Loucy (cell line): ENCODE measurements around the gene ZNF236.
A peak's percentile ranks its signal among the peaks of the same experiment; 100 is the strongest.

Experiments
- H2AFZ ChIP-seq: fragments of 200-600 bp; sonication (generic); 2 replicates; pipeline ENCODE4 v1.6.0; 2016; ENCODE audit warnings: antibody characterized with exemption, mild to moderate bottlenecking, low read length, moderate library complexity
- H3F3A ChIP-seq: fragments of 200-600 bp; 2 replicates; pipeline ENCODE4 v1.6.0; 2016; ENCODE audit warnings: antibody characterized with exemption, low read depth, mild to moderate bottlenecking
- H3K27me3 ChIP-seq: fragments of 200-600 bp; sonication (generic); 2 replicates; pipeline ENCODE4 v1.6.1; 2014; ENCODE audit warnings: low read length, mild to moderate bottlenecking; ENCODE audit not compliant: insufficient read depth, poor library complexity, severe bottlenecking
- H3K36me3 ChIP-seq: fragments of 200-600 bp; sonication (generic); 2 replicates; pipeline ENCODE4 v1.6.1; 2016; ENCODE audit warnings: low read length; ENCODE audit not compliant: insufficient read depth
- H3K4me1 ChIP-seq: fragments of 200-600 bp; sonication (generic); 2 replicates; pipeline ENCODE4 v1.5.1; 2014; ENCODE audit warnings: low read length, mild to moderate bottlenecking; ENCODE audit not compliant: insufficient read depth, poor library complexity, severe bottlenecking
- H3K4me2 ChIP-seq: fragments of 200-600 bp; sonication (generic); 2 replicates; pipeline ENCODE4 v1.6.0; 2014; ENCODE audit warnings: antibody characterized with exemption, low read length, low read depth, mild to moderate bottlenecking; ENCODE audit not compliant: poor library complexity, severe bottlenecking
- H3K4me3 ChIP-seq: fragments of 200-600 bp; sonication (generic); 2 replicates; pipeline ENCODE4 v1.5.1; 2014; ENCODE audit warnings: low read length, mild to moderate bottlenecking, mixed read lengths; ENCODE audit not compliant: poor library complexity, severe bottlenecking
- H3K79me2 ChIP-seq: fragments of 200-600 bp; sonication (generic); 2 replicates; pipeline ENCODE4 v1.6.1; 2014; ENCODE audit warnings: low read length; ENCODE audit not compliant: insufficient read depth
- H3K9ac ChIP-seq: fragments of 200-600 bp; sonication (generic); 2 replicates; pipeline ENCODE4 v1.6.0; 2014; ENCODE audit warnings: mild to moderate bottlenecking, low read depth, low read length, moderate library complexity; ENCODE audit not compliant: poor library complexity, severe bottlenecking
- H3K9me2 ChIP-seq: fragments of 200-600 bp; sonication (generic); replicated peaks from 2 replicates; pipeline ENCODE4 v1.6.1; 2016; ENCODE audit warnings: low read depth, low read length, mixed read lengths
- H3K9me3 ChIP-seq: fragments of 200-600 bp; sonication (generic); 2 replicates; pipeline ENCODE4 v1.6.1; 2014; ENCODE audit warnings: mild to moderate bottlenecking, antibody characterized with exemption, low read length, low read depth; ENCODE audit not compliant: insufficient read depth
- H4K20me1 ChIP-seq: fragments of 200-600 bp; sonication (generic); 2 replicates; pipeline ENCODE4 v1.6.0; 2014; ENCODE audit warnings: antibody characterized with exemption, low read length, mild to moderate bottlenecking; ENCODE audit not compliant: insufficient read depth, poor library complexity, severe bottlenecking
- EZH2phosphoT487 ChIP-seq: fragments of 200-600 bp; IDR thresholded peaks from 2 replicates; pipeline ENCODE4 v1.6.1; 2018; ENCODE audit warnings: antibody characterized with exemption, mild to moderate bottlenecking, moderate library complexity, borderline replicate concordance
- TF ChIP-seq, protein P1 (sequence below): fragments of 200-600 bp; sonication (generic); conservative IDR thresholded peaks from 2 replicates; pipeline ENCODE4 v1.5.1; 2014; ENCODE audit warnings: mild to moderate bottlenecking, antibody characterized with exemption, low read length

ZNF236 gene

DNA sequence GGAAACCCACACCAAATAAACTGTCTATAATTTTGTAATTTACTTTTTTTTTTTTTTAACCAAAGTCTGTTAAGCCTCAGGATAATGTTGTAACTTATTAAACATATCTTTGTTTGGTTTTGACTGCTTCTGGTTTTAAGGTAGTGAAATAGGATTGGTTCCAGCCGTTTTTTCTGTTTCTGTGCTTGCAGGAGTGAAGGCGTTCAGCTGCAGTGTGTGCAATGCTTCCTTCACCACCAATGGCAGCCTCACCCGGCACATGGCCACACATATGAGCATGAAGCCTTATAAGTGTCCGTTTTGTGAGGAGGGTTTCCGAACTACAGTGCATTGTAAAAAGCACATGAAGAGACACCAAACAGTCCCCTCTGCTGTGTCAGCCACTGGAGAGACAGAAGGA, 93.1 kb downstream of the ZNF236 start:
- H4K20me1 ChIP-seq: no peaks in the 10 kb centered on the region
- no peak for TF ChIP-seq EZH2phosphoT487
- TF ChIP-seq, protein P1, sequence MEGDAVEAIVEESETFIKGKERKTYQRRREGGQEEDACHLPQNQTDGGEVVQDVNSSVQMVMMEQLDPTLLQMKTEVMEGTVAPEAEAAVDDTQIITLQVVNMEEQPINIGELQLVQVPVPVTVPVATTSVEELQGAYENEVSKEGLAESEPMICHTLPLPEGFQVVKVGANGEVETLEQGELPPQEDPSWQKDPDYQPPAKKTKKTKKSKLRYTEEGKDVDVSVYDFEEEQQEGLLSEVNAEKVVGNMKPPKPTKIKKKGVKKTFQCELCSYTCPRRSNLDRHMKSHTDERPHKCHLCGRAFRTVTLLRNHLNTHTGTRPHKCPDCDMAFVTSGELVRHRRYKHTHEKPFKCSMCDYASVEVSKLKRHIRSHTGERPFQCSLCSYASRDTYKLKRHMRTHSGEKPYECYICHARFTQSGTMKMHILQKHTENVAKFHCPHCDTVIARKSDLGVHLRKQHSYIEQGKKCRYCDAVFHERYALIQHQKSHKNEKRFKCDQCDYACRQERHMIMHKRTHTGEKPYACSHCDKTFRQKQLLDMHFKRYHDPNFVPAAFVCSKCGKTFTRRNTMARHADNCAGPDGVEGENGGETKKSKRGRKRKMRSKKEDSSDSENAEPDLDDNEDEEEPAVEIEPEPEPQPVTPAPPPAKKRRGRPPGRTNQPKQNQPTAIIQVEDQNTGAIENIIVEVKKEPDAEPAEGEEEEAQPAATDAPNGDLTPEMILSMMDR: no peak
- H3K36me3 ChIP-seq: peaks cover 58% of the 10 kb centered on the region; the same call in 1 of the 2 replicates

DNA sequence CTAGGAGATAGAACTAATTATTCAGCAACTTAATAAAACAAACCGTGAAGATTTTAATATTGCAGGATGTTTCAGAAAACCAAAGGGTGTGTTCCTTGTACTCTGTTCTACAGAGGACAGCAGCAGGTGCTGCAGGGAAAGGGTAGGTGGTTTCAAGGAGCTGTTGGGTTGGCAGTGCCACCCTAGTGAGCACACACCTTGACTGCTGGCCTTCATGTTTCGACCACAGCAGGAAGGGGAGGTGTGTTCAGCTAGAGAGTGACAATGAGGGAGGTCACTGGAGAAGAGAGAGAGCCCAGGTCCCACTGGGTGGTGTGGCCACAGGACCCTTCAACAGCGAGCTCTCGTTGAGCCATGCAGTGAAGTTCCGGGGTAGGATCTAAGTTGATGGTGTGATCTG, 98.6 kb downstream of the ZNF236 start:
- H3K9me3 ChIP-seq: no peaks in the 10 kb centered on the region
- H3K36me3 ChIP-seq: peaks cover 39% of the 10 kb centered on the region; the same call in 1 of the 2 replicates
- H3K9ac ChIP-seq: no peak overlapping the region
- no peaks in the 10 kb centered on the region for H3K27me3 ChIP-seq
- H3K4me1 ChIP-seq: no peaks in the 10 kb centered on the region
- no peaks in the 10 kb centered on the region for H3F3A ChIP-seq
- H3K9me2 ChIP-seq: no peaks in the 10 kb centered on the region
- H4K20me1 ChIP-seq: no peaks in the 10 kb centered on the region
- no peak overlapping the region for H3K4me3 ChIP-seq
- no peak overlapping the region for H2AFZ ChIP-seq
- H3K79me2 ChIP-seq: no peaks in the 10 kb centered on the region
- H3K4me2 ChIP-seq: no peak overlapping the region
- no peak for TF ChIP-seq EZH2phosphoT487
- TF ChIP-seq, protein P1: no peak

More for the DNA sequence above, 93.1 kb downstream of the ZNF236 start:
- H3K4me3 ChIP-seq: no peak overlapping the region
- no peaks in the 10 kb centered on the region for H3K79me2 ChIP-seq
- H3K4me1 ChIP-seq: no peaks in the 10 kb centered on the region
- H3K27me3 ChIP-seq: no peaks in the 10 kb centered on the region
- H3F3A ChIP-seq: no peaks in the 10 kb centered on the region
- no peak overlapping the region for H2AFZ ChIP-seq
- no peaks in the 10 kb centered on the region for H3K9me3 ChIP-seq
- H3K4me2 ChIP-seq: no peak overlapping the region
- no peaks in the 10 kb centered on the region for H3K9me2 ChIP-seq
- no peak overlapping the region for H3K9ac ChIP-seq

DNA sequence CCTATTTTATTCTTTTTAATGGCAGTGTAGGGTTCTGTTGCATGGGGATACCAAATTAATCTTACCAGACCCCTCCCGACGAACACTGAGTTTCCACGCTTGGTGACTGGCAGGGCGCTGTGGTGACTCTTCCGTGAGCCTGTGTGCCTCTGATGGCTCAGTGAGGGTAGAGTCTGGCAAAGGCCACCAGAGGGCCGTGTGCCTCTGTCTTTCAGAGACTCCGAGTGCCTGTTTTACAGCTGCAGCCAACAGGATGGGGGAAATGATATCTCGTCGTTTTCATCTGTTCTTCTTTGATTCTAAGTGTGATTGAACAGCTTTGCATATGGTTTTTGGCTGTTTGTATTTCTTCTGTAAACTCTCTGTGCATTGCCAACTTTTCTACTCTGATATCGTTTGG, 99.8 kb downstream of the ZNF236 start:
- Histone ChIP-seq H3K4me3 (no peak overlapping the region), H3K9me2 (no peaks in the 10 kb centered on the region), H3K9me3 (no peaks in the 10 kb centered on the region), H3F3A (no peaks in the 10 kb centered on the region), H3K36me3 (peaks cover 34% of the 10 kb centered on the region; the same call in 1 of the 2 replicates), H3K4me2 (peak overlapping the region; percentile 23), H3K79me2 (no peaks in the 10 kb centered on the region), H2AFZ (no peak overlapping the region), H3K27me3 (no peaks in the 10 kb centered on the region), H3K9ac (no peak overlapping the region), H3K4me1 (no peaks in the 10 kb centered on the region), H4K20me1 (no peaks in the 10 kb centered on the region)
- TF ChIP-seq EZH2phosphoT487: no peak
- TF ChIP-seq, protein P1: peak; percentile 95
